Lower leg skin (tissue), 4 donors: ENCODE data around the gene TRDN. TPM values are rescaled to one million over a fixed set of nuclear protein-coding genes. Genes with fewer than 3 reads are reported as not detected.

ENCODE experiments used
- DNase-seq, 2 donors: peaks; one replicate each; pipeline ENCODE4 v3.0.0-alpha.2; 2019; ENCODE audit warnings: low spot score in 2 of 2
- H3K4me3 ChIP-seq: fragments of 200-600 bp; sonication (generic); 2 replicates; pipeline ENCODE4 v1.5.1; 2017; ENCODE audit warnings: mild to moderate bottlenecking, low read depth; ENCODE audit not compliant: poor library complexity, severe bottlenecking
- CTCF ChIP-seq, 3 donors: fragments of 450-650 bp; IDR thresholded peaks; one replicate each; pipeline ENCODE4 v1.5.1; 2016; ENCODE audit warnings: antibody characterized with exemption in 3 of 3, mild to moderate bottlenecking in 3 of 3, moderate library complexity in 2 of 3
- POLR2A ChIP-seq, 2 donors: fragments of 450-650 bp; IDR thresholded peaks; one replicate each; pipeline ENCODE4 v1.6.1; 2016 to 2017; ENCODE audit warnings: antibody characterized with exemption in 2 of 2, mild to moderate bottlenecking in 1 of 2, moderate library complexity in 1 of 2
- WGBS, 2 donors: methylation state at CpG; one replicate each; pipeline ENCODE4 v1.1.5; 2018; 5-methylcytosine and 5-hydroxymethylcytosine counted together
- intact Hi-C: fragments of 100-400 bp; cut with DNase I; formaldehyde crosslinking; loops from one replicate; pipeline ENCODE4 v1.15.0; 2023; ENCODE audit warnings: low total_unique reads
- total RNA-seq, 4 donors: library from RNA; depleted of rRNA; stranded (reverse); fragments of >200 nt; gene quantifications; one replicate each; pipeline ENCODE4 v1.1.0, GENCODE V29; 2016

The TRDN gene
- under 1 TPM in 1 of 4 donors, not detected in 3; 0.06 TPM for total RNA-seq

GRCh38 chr6:123636782-123637181 is at the start of gene TRDN:
TRDN (minus strand) TSS chr6:123636950; CDS start chr6:123636775, 175 bp downstream.
- H3K4me3 ChIP-seq = no peak within 1 kb of the TSS
- WGBS, 2 donors = 67 to 69% methylated on average over 3 of the region's 3 CpGs
- intact Hi-C loops = no loop called here
- DNase-seq = no peak
- TF ChIP-seq POLR2A (IDR thresholded peaks at IDR 0.05) (no peak), CTCF (IDR thresholded peaks at IDR 0.05) (no peak)

- DNase-seq = no peak
- 80 to 84% methylated on average over 1 of the region's 1 CpG for WGBS, 2 donors
- no peak for TF ChIP-seq POLR2A (IDR thresholded peaks at IDR 0.05)
- no peak overlapping the region for H3K4me3 ChIP-seq
- intact Hi-C loops = no loop called here
Observed at GRCh38 chr6:123681957-123682462, 45.3 kb upstream of the TRDN start.

- no peak for TF ChIP-seq CTCF (IDR thresholded peaks at IDR 0.05)
- TF ChIP-seq POLR2A (IDR thresholded peaks at IDR 0.05) = no peak
- H3K4me3 ChIP-seq = no peak overlapping the region
- 79 to 88% methylated on average over 4 of the region's 4 CpGs for WGBS, 2 donors
- DNase-seq = no peak
- intact Hi-C loops = no loop called here
Observed at GRCh38 chr6:123677897-123678296, 41.1 kb upstream of the TRDN start.

- TF ChIP-seq CTCF (IDR thresholded peaks at IDR 0.05) (no peak), POLR2A (IDR thresholded peaks at IDR 0.05) (no peak)
- intact Hi-C loops = no loop called here
- no peak overlapping the region for H3K4me3 ChIP-seq
- DNase-seq = no peak
- WGBS, 2 donors = 88 to 95% methylated on average over 1 of the region's 1 CpG
Observed at GRCh38 chr6:123676793-123677192, 40.0 kb upstream of the TRDN start.

GRCh38 chr6:123668965-123669591 is 32.3 kb upstream of the TRDN start:
- intact Hi-C loops = no loop called here
- DNase-seq = no peak
- H3K4me3 ChIP-seq = no peak overlapping the region
- 73 to 75% methylated on average over 3 of the region's 3 CpGs for WGBS, 2 donors
- TF ChIP-seq POLR2A (IDR thresholded peaks at IDR 0.05) (no peak), CTCF (IDR thresholded peaks at IDR 0.05) (no peak)

- no peak overlapping the region for H3K4me3 ChIP-seq
- WGBS, 2 donors = 94 to 95% methylated on average over 6 of the region's 6 CpGs
- no peak for DNase-seq
- no peak for TF ChIP-seq CTCF (IDR thresholded peaks at IDR 0.05)
- intact Hi-C loops = no loop called here
Observed at GRCh38 chr6:123668063-123668462, 31.3 kb upstream of the TRDN start.
